HG03139 (cell line): Measurements from ENCODE around the gene NIP7.

Experiments
- ATAC-seq: cut with Tn5 transposase; IDR thresholded peaks from one replicate; pipeline ENCODE4 v1.9.1; 2021; ENCODE audit not compliant: unreplicated experiment

Gene NIP7

DNA sequence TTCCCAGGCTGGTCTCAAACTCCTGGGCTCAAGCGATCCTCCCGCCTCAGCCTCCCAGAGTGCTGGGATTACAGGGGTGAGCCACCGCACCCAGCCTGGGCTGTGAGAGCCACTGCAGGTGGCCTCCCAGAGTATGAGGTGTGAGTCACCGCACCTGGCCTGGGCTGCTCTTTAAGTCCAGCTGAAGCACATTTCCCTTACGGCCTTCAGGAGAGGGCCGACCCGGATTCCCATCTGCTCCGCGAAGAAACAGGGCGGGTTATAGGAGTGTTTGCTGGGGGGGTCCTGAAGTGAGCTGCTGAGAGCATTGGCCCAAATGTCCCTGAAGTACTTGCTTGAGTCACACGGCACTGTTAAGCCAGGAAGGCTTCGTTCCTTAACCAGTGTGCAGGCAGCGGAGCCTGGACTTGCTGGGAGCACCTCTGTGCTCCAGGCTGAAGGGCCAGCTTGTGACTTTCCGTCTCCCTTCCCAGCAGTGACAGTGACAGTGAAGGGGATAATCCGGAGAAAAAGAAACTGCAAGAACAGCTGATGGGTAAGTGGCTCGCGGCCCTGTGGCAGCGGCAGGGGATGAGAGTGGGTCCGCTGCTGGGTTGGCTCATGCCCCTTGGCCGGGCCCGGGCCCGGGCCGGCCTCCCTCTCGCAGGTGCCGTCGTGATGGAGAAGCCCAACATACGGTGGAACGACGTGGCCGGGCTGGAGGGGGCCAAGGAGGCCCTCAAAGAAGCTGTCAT is 21.2 kb upstream of the NIP7 start:
- no peak for ATAC-seq

GRCh38 chr16:69318911-69319289 is 20.7 kb upstream of the NIP7 start:
- no peak for ATAC-seq

DNA sequence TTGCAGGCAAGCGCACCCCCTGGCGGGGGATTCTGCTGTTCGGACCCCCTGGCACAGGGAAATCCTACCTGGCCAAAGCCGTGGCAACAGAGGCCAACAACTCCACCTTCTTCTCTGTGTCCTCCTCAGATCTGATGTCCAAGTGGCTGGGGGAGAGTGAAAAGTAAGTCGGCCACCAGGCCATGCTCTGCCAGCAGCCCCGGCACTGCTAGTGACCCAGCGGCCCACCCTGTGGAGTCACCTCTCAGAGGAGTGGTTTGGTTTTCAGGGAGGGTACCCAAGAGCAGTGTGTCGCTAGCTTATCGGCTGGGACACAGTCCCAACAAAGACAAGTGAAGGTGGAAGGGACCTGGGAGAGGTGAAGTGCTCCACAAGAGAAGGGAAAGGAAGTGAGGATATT is 20.2 kb upstream of the NIP7 start:
- ATAC-seq = no peak

DNA sequence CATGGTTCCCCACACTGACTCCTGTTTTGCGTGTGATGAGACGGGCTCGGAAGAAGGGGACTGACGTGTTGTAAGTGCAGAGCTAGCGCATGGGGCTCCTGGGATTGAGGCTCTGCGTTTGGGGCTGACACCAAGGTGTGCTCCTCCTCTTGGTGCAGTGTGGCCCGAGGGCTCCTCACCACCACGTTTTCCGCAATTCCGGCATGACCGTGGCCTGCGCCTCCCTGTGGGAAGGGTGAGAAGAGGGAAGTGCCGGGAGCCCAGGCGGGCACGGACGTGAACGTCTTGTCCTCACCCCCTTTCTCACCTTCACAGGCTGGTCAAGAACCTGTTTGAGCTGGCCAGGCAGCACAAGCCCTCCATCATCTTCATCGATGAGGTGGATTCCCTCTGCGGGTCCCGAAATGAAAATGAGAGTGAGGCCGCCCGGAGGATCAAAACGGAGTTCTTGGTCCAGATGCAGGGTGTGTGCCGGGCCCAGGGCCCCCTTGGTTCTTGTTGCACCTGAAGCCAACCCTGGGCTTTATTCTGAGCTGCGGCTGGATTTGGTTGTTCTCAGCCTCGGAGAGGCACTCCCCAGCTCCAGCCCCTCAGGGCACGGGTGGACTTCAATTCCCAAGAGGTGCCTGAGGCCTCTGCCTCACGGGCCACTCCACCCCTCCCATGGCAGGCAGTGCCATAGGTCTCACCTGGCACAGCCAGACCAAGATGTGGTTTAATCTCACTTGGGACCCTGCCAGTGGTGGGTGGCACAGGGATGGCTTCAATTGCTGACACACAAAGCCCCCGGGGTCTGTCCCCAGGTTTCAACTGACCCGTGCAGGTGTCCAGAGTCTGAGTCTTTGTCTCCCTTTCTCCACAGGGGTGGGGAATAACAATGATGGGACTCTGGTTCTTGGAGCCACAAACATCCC is 19.5 kb upstream of the NIP7 start:
- no peak for ATAC-seq

DNA sequence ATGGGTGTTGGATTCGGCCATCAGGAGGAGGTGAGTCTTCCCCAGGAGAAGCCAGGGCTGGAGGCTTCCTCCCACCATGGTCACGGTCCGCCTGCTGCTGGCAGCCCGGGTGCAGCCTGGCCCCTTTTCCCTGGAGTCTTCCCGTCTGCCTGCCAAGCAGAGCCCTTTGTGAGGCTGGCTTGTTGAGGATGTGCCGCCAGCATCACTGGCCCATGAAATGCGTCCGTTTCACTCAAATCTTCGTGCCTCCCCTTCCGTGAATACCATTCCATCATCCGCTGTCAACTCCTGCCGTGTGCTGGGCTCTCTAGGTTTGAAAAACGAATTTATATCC is 18.9 kb upstream of the NIP7 start:
- no peak for ATAC-seq

GRCh38 chr16:69321080-69321479 is 18.5 kb upstream of the NIP7 start:
- no peak for ATAC-seq

GRCh38 chr16:69322343-69322742 is 17.2 kb upstream of the NIP7 start:
- ATAC-seq = no peak

DNA sequence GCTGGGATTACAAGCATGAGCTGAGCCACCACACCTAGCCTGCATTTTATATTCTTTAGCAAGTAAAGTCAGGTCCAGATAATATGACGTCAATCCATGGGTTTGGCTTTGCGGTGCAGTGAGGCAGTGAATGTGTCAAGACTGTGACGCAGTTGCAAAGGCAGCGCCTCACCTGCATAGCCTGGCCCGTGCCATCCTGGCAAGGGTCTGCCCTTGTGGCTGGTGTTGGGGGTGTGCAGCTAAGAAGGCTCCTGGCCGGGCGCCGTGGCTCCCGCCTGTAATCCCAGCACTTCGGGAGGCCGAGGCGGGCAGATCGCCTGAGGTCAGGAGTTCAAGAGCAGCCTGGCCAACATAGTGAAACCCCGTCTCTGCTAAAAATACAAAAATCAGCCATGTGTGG is 16.2 kb upstream of the NIP7 start:
- ATAC-seq = no peak

GRCh38 chr16:69324013-69324531 is 15.5 kb upstream of the NIP7 start:
- ATAC-seq = no peak

- no peak for ATAC-seq
Measured at GRCh38 chr16:69324585-69325253, 14.9 kb upstream of the NIP7 start.

DNA sequence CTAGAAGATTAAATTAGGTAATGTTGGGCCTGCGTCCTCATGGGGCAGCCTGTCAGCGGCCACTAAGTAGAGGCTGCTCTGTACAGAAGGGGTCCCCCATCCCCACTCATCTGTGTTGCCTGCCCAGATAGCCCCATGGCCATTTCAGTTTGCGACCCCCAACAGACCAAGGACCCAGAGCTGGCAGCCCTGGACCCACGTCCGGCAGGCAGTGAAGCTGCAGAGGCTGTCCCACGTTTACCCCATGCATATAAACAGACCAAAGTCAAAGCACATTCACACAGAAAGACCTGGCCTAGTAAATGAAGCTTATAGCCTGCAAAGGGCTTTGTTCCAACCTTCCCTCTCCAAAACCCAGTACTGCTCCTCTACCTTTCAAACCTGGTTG is 13.8 kb upstream of the NIP7 start:
- no peak for ATAC-seq

GRCh38 chr16:69326172-69326873 is 13.2 kb upstream of the NIP7 start:
- no peak for ATAC-seq

- no peak for ATAC-seq
Measured at GRCh38 chr16:69327585-69328310, 11.8 kb upstream of the NIP7 start.

- no peak for ATAC-seq
Measured at GRCh38 chr16:69328854-69329316, 10.7 kb upstream of the NIP7 start.

- peak; percentile 28 for ATAC-seq
Measured at GRCh38 chr16:69329369-69330285, 9.9 kb upstream of the NIP7 start.

DNA sequence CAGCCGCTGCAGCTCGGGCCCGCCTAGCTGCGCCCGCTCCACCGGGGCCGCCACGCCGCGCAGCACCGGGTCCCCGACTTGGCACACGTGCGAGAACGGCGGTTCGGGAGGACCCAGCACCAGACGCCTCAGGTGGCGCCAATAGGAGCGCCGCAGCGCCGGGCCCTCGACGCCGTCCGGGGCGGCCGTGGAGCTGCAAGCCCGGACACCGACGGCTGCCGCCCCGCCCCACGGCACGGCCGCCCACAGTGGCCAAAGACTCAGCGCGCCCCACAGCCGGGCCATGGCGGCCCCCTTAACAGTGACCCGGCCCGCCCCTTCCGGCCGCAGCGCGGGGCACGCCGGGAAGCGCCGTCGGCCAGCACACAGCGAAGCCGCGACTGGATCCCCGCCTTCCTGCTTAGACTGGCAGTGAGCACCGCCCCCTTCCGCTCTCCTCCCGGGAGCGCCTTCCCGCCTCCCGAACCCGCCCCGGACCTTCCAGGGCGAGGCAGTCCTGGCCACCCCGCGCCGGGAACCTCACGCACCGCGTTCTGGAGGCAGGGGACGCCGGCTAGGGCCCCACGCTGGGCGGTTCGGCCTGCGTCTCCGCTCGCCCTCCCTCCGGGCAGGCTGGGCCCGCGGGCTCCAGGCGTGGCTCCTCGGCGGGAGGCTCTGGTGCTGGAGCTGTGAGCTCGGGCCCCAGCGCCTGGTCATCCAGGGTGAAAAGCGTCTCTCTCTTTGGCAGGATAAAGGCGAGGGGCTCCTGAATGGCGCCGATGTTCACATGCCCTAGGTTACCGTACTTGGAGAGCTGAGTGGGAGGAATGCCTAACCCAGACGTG is 9.1 kb upstream of the NIP7 start, which contains the start of gene PDF:
PDF (minus strand) TSS at position 303 of the 824 bp plus-strand sequence; CDS start at position 285, 18 bp downstream.
- ATAC-seq = peak; percentile 86

DNA sequence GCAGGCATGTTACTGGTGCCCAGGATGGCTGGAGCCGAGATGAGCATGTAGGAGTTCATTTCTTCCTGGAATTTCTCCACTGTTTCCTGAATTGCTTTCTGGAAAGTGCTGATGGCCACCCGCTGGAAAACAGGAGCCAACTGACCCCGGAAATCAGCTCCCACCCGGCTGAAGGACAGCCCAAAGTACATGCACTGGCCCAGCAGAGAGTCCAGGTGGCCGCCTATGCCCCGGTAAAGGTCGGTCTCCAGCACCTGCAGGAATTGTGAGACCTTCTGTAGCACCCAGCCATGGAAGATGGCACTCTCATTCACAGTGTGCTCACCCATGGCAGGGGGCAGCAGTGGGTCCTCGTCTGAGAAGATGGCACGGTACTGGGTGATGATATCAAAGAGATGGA is 4.9 kb upstream of the NIP7 start:
- ATAC-seq = no peak

- ATAC-seq = no peak
Measured at GRCh38 chr16:69338557-69339288, 849 bp upstream of the NIP7 start.
